GM04504 (cell line): ENCODE results near the gene DPF1.
"Not testable (repeated sequence)": the region's sequence is repeated elsewhere in the genome, so short reads cannot be mapped to it uniquely, and the experiment has no call there.

Experiments
- DNase-seq: peaks from one replicate; pipeline ENCODE4 v3.0.0-alpha.2; 2012; ENCODE audit warnings: low read depth

DPF1 gene

GRCh38 chr19:38224014-38224862, at the start of gene DPF1:
TSS of gene DPF1 (minus strand) at chr19:38224222. CDS start at chr19:38224142, 80 bp downstream.
- peak; percentile 43 for DNase-seq

- DNase-seq: no peak
Measured at GRCh38 chr19:38273499-38273898, 49.5 kb upstream of the DPF1 start.

- DNase-seq: no peak
Measured at GRCh38 chr19:38270587-38271167, 46.7 kb upstream of the DPF1 start.

- DNase-seq: no peak
Measured at GRCh38 chr19:38268539-38268938, 44.5 kb upstream of the DPF1 start.

- no peak for DNase-seq
Measured at GRCh38 chr19:38267761-38268483, 43.9 kb upstream of the DPF1 start.

- no peak for DNase-seq
Measured at GRCh38 chr19:38266981-38267597, 43.1 kb upstream of the DPF1 start.

- DNase-seq: no peak
Measured at GRCh38 chr19:38265921-38266429, 42.0 kb upstream of the DPF1 start.

GRCh38 chr19:38265213-38265861, 41.3 kb upstream of the DPF1 start:
- no peak for DNase-seq

GRCh38 chr19:38264486-38265212, 40.6 kb upstream of the DPF1 start, which contains the start of gene SPINT2:
TSS of gene SPINT2 (plus strand) at chr19:38264573. CDS start at chr19:38264893, 320 bp downstream.
- DNase-seq: no peak

GRCh38 chr19:38263689-38264485, 39.9 kb upstream of the DPF1 start:
- no peak for DNase-seq

- no peak for DNase-seq
Measured at GRCh38 chr19:38262585-38263268, 38.7 kb upstream of the DPF1 start.

- not testable (repeated sequence) for DNase-seq
Measured at GRCh38 chr19:38261942-38262341, 37.9 kb upstream of the DPF1 start.

GRCh38 chr19:38255383-38256014, 31.5 kb upstream of the DPF1 start:
- DNase-seq: no peak

GRCh38 chr19:38253788-38254187, 29.8 kb upstream of the DPF1 start:
- no peak for DNase-seq

GRCh38 chr19:38252941-38253691, 29.1 kb upstream of the DPF1 start:
- DNase-seq: no peak

GRCh38 chr19:38252385-38252784, 28.4 kb upstream of the DPF1 start:
- no peak for DNase-seq

- no peak for DNase-seq
Measured at GRCh38 chr19:38251564-38252051, 27.6 kb upstream of the DPF1 start.
